ENCODE data around the gene OR10C1. TPM values are rescaled to one million over a fixed set of nuclear protein-coding genes. Genes with fewer than 3 reads are reported as not detected.

The OR10C1 gene, protein sequence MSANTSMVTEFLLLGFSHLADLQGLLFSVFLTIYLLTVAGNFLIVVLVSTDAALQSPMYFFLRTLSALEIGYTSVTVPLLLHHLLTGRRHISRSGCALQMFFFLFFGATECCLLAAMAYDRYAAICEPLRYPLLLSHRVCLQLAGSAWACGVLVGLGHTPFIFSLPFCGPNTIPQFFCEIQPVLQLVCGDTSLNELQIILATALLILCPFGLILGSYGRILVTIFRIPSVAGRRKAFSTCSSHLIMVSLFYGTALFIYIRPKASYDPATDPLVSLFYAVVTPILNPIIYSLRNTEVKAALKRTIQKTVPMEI
- total RNA-seq, result not detected
- polyA plus RNA-seq (ENCODE audit: insufficient read length in 6 of 6), result not detected
- long read RNA-seq, donor 1, result 0 reads
- long read RNA-seq, donor 2, result 0 reads
- long read RNA-seq, donor 3, result 0 reads
- long read RNA-seq, donor 4, result 0 reads
- long read RNA-seq, donor 5, result 0 reads
- long read RNA-seq, donor 6, result 0 reads
- long read RNA-seq, donor 7, result 0 reads
- long read RNA-seq, donor 8, result 0 reads
- long read RNA-seq, donor 9, result 0 reads
- long read RNA-seq, donor 10, result 0 reads
- long read RNA-seq, donor 11, result 0 reads
- long read RNA-seq, donor 12, result 0 reads

DNA sequence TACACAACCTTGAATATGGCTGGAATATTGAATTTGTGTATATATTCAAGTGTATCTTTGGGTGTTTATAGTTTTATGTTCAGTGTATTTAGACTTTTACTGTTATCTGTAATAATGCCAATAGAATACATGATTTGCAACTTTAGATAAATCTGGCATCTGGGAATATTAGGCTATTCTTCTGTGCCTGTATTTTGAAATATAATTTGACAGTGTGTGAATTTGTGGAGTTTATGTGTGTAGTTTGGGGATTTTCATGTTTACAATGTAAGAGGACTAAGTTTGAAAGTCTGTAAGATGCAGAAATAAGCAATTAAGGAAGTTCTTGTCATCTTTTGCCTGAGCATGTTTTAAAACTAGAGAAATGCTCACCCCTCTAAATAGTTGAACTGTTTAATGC lies at the start of gene OR10C1:
TSS of gene OR10C1 (plus strand) at position 301 of the 400 bp plus-strand sequence. CDS start 710 bp downstream, outside the sequence.
- no peaks in the 10 kb centered on the region for H3K27me3 ChIP-seq
- no peaks in the 10 kb centered on the region for H3K36me3 ChIP-seq
- H3K27ac ChIP-seq, result no peak within 1 kb of the TSS
- DNase-seq (no peak), ATAC-seq (no peak)
- no peaks in the 10 kb centered on the region for H3K9me3 ChIP-seq
- no peak within 1 kb of the TSS for H3K4me3 ChIP-seq
- intact Hi-C loops (cut with DNase I), result no loop called here
- TF ChIP-seq, protein P1, sequence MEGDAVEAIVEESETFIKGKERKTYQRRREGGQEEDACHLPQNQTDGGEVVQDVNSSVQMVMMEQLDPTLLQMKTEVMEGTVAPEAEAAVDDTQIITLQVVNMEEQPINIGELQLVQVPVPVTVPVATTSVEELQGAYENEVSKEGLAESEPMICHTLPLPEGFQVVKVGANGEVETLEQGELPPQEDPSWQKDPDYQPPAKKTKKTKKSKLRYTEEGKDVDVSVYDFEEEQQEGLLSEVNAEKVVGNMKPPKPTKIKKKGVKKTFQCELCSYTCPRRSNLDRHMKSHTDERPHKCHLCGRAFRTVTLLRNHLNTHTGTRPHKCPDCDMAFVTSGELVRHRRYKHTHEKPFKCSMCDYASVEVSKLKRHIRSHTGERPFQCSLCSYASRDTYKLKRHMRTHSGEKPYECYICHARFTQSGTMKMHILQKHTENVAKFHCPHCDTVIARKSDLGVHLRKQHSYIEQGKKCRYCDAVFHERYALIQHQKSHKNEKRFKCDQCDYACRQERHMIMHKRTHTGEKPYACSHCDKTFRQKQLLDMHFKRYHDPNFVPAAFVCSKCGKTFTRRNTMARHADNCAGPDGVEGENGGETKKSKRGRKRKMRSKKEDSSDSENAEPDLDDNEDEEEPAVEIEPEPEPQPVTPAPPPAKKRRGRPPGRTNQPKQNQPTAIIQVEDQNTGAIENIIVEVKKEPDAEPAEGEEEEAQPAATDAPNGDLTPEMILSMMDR (IDR thresholded peaks at IDR 0.05), result no peak
- no peaks in the 10 kb centered on the region for H3K4me1 ChIP-seq

DNA sequence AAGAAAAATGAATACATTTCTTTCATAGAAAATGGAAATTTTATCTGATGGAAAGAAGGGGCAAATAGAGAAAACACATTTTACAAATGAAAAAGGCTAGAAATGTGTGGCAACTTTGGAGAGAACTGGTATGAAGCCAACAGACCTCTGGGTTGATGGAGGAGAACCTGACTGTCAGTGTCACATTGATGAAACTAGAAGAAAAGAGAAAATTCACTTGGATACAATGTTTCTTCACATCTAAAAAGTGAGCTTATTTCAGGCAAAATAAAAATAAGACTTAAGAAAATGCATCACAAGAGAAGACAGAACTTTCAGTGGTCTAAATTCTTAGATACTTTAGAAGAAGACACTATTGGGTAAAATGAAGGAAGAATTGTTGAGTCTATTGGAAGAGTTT lies 43.8 kb upstream of the OR10C1 start, which contains the start of gene OR12D2:
TSS of gene OR12D2 (plus strand) at position 301 of the 400 bp plus-strand sequence. CDS start 1,069 bp downstream, outside the sequence.
- ATAC-seq, result no peak
- intact Hi-C loops (cut with DNase I), result no loop called here

DNA sequence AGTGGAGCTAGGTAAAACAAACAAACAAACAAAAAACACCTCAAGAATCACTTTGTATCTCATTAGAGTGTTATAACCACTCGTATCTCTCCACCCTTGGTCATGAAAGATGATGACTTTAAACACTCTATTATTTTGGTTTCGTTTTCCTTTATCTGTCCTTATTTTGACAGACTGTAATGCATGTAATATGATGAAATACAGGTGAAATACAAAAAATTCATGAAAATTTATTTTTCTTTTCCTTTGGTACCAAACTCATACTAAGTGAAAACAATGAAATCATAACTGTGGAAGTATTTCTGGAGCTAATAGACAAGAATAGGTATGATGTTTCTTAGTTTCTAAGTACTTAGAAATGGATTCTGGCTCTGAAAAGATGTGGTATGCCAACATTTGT lies 39.6 kb upstream of the OR10C1 start:
- Histone ChIP-seq H3K4me3 (no peak overlapping the region), H3K4me1 (no peaks in the 10 kb centered on the region), H3K27me3 (no peaks in the 10 kb centered on the region), H3K36me3 (no peaks in the 10 kb centered on the region), H3K9me3 (no peaks in the 10 kb centered on the region), H3K27ac (no peak overlapping the region)
- no peak for ATAC-seq
- no peak for DNase-seq
- intact Hi-C loops (cut with DNase I), result no loop called here
- TF ChIP-seq, protein P1 (IDR thresholded peaks at IDR 0.05), result no peak

More for the DNA sequence above, 43.8 kb upstream of the OR10C1 start, which contains the start of gene OR12D2:
- Histone ChIP-seq H3K27ac (no peak within 1 kb of the TSS), H3K27me3 (peaks cover 0 to 9% of the 10 kb centered on the region in 2 donors), H3K9me3 (no peaks in the 10 kb centered on the region), H3K4me3 (no peak within 1 kb of the TSS), H3K36me3 (no peaks in the 10 kb centered on the region), H3K4me1 (no peaks in the 10 kb centered on the region)
- TF ChIP-seq, protein P1 (IDR thresholded peaks at IDR 0.05), result no peak
- DNase-seq, result no peak

DNA sequence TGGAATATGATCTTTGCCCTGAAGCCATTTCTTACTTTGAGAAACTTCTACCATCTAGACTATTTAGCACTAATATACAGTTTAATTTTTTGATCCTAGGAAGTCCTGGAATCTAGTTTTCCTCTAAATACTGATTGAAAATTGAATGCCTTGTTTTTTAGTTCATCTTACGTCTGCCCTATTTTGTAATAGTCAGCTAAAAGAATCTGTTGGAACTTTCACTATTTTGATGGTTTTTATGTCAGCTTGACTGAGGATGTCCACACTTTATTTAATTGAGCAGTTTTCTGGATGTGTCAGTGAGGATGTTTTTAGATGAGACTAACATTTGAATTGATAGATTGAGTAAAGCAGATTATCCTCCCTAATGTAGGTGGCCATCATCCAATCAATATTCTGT lies 35.3 kb upstream of the OR10C1 start:
- no peak overlapping the region for H3K27ac ChIP-seq
- H3K9me3 ChIP-seq, result peaks cover 0 to 5% of the 10 kb centered on the region in 2 donors
- no peak overlapping the region for H3K4me3 ChIP-seq
- DNase-seq (no peak), ATAC-seq (no peak)
- no peaks in the 10 kb centered on the region for H3K4me1 ChIP-seq
- intact Hi-C loops (cut with DNase I), result no loop called here
- TF ChIP-seq, protein P1 (IDR thresholded peaks at IDR 0.05), result no peak
- no peaks in the 10 kb centered on the region for H3K36me3 ChIP-seq
- H3K27me3 ChIP-seq, result no peaks in the 10 kb centered on the region

DNA sequence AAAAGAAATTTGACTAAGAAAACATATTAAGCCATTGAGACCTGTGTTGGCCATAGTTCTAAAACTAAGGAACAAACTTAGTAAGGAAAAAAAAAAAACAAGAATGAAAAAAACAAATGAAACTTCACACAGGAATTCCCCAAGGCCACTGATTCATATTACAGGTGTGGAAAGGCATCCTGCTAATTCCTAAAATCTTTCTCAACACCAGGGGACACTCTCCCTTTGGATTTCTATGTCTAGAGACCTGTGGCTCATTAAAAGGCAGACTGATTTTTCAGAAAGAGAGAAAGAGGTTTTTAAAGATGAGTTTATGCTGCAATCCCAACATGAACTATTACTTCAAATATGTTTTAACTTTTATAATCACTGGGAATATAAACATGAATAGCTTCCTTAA lies 24.5 kb upstream of the OR10C1 start, which contains the start of gene OR12D1:
TSS of gene OR12D1 (plus strand) at position 341 of the 400 bp plus-strand sequence.
- ATAC-seq, result no peak
- TF ChIP-seq, protein P1 (IDR thresholded peaks at IDR 0.05), result no peak

More for the DNA sequence above, 24.5 kb upstream of the OR10C1 start, which contains the start of gene OR12D1:
- DNase-seq, result peak in 1 of 4 donors; percentile 5
- H3K36me3 ChIP-seq, result no peaks in the 10 kb centered on the region
- peaks cover 0 to 10% of the 10 kb centered on the region in 2 donors for H3K9me3 ChIP-seq
- intact Hi-C loops (cut with DNase I), result no loop called here
- no peak within 1 kb of the TSS for H3K4me3 ChIP-seq
- no peaks in the 10 kb centered on the region for H3K4me1 ChIP-seq
- H3K27ac ChIP-seq, result no peak within 1 kb of the TSS
- H3K27me3 ChIP-seq, result peaks cover 0 to 4% of the 10 kb centered on the region in 2 donors
